ENCODE data around the gene SEMA4B.
A peak's percentile ranks its signal among the peaks of the same experiment; 100 is the strongest.
"Not testable (repeated sequence)": the region's sequence is repeated elsewhere in the genome, so short reads cannot be mapped to it uniquely, and the experiment has no call there.

SEMA4B gene, protein sequence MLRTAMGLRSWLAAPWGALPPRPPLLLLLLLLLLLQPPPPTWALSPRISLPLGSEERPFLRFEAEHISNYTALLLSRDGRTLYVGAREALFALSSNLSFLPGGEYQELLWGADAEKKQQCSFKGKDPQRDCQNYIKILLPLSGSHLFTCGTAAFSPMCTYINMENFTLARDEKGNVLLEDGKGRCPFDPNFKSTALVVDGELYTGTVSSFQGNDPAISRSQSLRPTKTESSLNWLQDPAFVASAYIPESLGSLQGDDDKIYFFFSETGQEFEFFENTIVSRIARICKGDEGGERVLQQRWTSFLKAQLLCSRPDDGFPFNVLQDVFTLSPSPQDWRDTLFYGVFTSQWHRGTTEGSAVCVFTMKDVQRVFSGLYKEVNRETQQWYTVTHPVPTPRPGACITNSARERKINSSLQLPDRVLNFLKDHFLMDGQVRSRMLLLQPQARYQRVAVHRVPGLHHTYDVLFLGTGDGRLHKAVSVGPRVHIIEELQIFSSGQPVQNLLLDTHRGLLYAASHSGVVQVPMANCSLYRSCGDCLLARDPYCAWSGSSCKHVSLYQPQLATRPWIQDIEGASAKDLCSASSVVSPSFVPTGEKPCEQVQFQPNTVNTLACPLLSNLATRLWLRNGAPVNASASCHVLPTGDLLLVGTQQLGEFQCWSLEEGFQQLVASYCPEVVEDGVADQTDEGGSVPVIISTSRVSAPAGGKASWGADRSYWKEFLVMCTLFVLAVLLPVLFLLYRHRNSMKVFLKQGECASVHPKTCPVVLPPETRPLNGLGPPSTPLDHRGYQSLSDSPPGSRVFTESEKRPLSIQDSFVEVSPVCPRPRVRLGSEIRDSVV

GRCh38 chr15:90201130-90201943, at the start of gene SEMA4B:
TSS of gene SEMA4B (plus strand) at chr15:90201330. CDS start at chr15:90201579, 249 bp downstream.
- DNase-seq: peak; percentile 81

DNA sequence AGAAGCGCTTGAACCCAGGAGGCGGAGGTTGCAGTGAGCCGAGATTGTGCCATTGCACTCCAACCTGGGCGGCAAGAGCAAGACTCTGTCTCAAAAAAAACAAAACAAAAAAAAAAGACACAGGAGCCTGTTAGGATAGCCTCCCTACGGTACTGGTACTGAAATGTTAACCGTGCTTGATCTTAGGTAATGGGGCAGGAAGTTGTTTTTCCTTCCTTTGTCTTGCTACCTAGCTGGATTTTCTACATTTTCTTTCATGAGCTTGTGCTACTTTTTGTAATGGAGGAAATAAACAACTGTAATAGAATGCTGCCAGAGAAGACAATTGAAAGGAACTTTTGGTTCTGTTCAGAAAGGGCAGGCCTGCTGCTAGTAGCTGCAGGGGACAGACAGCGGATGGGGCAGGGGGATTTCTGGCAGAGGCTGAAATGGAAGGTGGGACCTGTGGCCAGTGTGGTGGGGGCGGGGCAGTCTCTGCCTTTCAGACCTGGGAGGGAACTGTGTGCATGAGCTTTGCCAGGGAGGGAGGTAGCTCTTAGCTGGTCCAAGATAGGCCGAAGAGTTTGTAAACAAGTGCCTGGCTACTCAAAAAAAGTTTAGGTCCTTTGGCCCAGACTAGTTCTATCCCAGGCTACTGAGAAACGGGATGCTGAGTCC, 49.0 kb upstream of the SEMA4B start:
- no peak for DNase-seq

GRCh38 chr15:90153658-90154057, 47.5 kb upstream of the SEMA4B start:
- no peak for DNase-seq

DNA sequence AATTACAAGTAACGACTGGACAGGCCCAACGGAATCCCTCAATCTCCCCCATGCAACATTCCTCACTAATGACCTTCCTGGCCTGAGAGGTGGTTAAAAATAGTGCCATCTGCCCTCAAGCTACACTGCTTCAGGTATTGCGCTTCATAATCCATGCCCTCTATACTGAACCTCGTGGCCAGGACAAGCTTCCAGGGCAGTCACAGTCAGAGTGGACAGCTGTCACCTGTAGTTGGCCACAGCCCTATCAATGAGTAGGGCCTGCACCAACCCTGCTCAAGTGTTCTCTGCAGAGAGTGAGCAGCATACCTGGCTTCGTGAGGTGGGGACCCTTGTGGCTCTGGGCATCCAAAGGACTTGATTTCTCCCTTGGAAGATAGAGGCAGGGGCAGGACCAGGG, 46.9 kb upstream of the SEMA4B start:
- DNase-seq: no peak

DNA sequence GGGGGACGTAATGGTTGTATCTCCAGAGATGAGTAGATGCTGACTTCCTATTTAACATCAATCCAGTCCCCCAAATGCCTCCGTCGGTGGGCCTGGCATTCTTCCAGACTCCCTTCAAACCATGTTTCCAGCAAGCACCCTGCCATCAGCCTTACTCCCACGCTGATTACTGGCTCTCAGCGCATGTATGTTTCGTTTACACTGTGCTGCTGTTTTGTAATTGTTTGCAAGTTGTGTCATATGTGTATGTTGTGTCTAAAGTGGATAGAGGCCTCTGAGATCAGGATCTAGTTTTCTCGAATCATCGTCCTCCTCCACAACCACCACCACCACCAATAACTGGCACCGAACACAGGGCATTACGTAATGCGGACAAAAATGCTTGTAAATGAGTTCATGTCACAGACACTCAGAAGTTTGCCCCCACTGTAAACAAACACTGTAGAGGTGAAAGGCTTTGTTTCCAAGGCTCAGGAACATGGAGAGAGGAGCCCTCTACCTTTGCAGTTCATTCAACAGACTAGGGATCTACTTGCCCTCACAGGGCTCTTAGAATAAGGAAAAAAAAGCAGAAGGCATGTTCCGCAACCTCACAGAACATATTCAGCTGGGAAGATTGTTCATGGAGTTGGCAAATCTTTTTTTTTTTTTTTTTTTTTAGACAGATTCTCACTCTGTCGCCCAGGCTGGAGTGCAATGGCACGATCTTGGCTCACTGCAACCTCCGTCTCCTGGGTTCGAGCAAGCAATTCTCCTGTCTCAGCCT, 46.1 kb upstream of the SEMA4B start:
- peak; percentile 46 for DNase-seq

DNA sequence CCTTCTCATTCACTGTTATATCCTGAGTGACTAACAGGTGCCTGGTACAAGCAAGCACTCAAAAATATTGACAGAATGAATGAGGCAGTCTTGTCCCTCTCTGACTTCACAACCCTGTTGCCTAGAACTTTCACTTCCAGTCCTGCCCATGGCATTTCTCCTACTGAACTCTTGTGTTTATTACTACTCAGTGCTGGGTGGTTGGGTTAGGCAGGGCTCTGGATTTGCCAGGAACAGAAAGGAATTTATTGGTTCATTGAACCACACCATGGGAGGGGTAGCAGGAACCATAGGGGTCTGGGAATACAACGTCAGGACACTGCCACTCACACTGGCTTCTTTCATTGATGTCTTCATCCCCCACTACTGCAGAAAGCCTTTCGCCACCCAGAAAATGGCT, 41.9 kb upstream of the SEMA4B start:
- DNase-seq: peak; percentile 57

GRCh38 chr15:90160781-90161727, 40.1 kb upstream of the SEMA4B start:
- peak; percentile 96 for DNase-seq

DNA sequence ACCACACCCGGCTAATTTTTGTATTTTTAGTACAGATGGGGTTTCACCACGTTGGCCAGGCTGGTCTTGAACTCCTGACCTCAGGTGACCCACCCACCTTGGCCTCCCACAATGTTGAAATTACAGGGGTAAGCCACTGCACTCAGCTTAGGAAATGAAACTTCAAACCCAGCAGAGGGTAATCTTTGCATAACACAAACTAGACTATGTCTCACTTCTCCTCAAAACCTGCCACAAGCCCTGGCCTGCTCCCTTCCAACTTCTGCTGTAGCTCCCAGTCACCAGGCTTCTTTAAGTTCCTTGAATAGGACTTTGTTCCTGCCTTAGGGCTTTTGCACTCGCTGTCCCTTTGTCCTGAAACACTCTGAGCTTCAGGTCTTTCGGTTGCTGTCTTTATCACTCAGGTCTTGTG, 39.2 kb upstream of the SEMA4B start:
- DNase-seq: no peak

GRCh38 chr15:90162956-90163355, 38.2 kb upstream of the SEMA4B start:
- DNase-seq: no peak

DNA sequence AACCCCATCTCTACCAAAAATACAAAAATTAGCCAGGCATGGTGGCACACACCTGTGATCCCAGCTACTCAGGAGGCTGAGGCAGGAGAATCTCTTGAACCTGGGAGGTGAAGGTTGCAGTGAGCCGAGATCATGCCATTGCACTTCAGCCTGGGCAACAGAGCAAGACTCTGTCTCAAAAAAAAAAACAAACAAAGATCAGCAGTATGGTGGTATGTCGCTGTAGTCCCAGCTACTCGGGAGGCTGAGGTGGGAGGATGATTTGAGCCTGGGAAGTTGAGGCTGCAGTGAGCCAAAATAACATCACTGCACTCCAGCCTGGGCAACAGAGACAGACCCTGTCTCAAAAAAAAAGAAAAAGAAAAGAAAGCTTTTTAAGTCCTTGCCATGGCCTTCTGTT, 36.9 kb upstream of the SEMA4B start:
- not testable (repeated sequence) for DNase-seq

- no peak for DNase-seq
Measured at GRCh38 chr15:90165157-90165556, 36.0 kb upstream of the SEMA4B start.

GRCh38 chr15:90165659-90166489, 35.3 kb upstream of the SEMA4B start:
- DNase-seq: peak; percentile 99

DNA sequence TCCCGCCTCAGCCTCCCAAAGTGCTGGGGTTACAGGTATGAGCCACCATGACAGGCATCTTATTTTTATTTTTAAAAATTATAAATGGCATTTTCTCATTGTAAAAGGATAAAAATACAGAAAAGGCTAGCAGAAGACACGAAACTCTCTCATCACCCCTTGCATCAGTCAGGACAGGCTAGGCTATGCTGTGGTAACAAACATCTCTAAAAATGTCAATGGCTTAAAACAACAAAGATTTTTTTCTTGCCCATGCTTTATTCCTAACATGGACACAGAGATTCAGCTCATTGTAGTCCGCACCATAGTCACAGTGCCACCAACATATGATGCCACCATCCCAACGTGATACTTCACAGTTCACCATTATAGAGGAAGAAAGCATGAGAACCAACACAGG, 34.0 kb upstream of the SEMA4B start:
- no peak for DNase-seq

GRCh38 chr15:90171623-90172022, 29.5 kb upstream of the SEMA4B start:
- no peak for DNase-seq

GRCh38 chr15:90173372-90173771, 27.8 kb upstream of the SEMA4B start:
- no peak for DNase-seq

- peak; percentile 16 for DNase-seq
Measured at GRCh38 chr15:90174140-90174875, 26.8 kb upstream of the SEMA4B start.

- DNase-seq: no peak
Measured at GRCh38 chr15:90177012-90177411, 24.1 kb upstream of the SEMA4B start.

- no peak for DNase-seq
Measured at GRCh38 chr15:90178468-90179435, 22.4 kb upstream of the SEMA4B start.
